OCI-M2 (cell line): ENCODE results near the gene HACD1.

Experiments
- DNase-seq: peaks from one replicate; lab custom pipeline; 2025; ENCODE audit not compliant: unreplicated experiment; lab: John Stamatoyannopoulos, UW

HACD1 gene, protein sequence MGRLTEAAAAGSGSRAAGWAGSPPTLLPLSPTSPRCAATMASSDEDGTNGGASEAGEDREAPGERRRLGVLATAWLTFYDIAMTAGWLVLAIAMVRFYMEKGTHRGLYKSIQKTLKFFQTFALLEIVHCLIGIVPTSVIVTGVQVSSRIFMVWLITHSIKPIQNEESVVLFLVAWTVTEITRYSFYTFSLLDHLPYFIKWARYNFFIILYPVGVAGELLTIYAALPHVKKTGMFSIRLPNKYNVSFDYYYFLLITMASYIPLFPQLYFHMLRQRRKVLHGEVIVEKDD

GRCh38 chr10:17617031-17617911 is at the start of gene HACD1:
Gene HACD1 (minus strand): TSS chr10:17617374. CDS start chr10:17617339, 35 bp downstream.
- DNase-seq: no peak

DNA sequence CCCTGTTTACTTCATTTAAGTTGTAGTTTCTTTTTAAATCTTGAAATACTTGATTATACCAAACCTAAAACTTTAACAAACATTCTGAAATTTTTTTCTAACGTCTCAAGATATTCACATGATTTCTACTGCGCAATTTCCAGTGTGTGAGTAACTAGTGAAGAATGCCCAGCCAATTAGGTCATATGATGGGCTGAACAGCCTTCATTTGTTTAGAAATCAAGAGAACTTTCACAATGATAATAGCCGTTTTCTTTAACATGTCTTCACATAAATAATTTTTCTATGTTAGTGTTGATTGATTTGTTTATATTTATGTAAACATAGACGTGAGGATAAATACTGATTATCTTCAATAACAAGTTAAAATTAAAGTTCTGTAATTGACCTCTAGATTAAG is 48.6 kb upstream of the HACD1 start:
- no peak for DNase-seq

GRCh38 chr10:17663450-17663849 is 46.3 kb upstream of the HACD1 start:
- no peak for DNase-seq

DNA sequence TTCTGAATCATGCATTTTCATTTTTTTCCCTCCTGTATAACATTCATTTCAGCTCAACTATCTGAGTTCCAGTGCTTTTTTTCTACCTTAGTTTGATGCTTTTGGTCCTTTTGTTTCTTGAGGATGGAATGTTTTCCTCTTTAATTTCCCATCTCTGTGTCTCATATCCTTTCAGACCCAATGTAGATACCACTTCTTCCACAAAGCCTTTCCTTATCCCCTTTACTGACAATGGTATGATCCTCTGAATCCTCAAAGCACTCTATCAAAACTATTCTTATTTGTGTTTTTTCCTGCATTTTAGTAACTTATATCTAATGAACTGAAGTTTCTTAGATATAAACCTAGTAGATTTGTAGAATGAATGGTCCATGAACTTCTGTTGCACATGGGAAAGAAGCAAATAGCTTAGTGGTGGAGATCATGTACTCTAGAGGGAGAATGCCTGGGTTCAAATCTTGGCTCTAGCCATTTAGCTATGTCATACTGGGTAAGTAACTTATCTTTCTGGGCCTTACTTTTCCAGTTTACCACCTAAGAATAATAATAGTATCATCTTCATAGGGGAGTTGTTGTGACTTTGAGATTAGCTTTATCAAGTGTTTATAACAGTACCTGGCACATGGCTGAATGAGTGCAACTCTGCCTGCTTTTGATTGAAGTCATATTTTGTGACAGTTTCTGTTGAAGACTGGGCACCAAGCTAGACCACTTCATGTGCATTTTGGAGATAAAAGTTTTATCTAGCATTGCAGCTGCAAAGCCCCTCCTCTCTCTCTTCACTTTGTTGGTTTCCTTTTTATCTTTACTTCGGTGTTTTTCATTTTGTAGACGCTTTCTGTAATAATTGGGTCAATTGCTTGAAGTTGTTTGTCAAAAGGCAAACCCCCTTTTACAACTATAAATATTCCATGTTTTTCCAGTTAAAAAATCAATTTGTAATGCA is 45.3 kb upstream of the HACD1 start:
- peak; percentile 95 for DNase-seq

- DNase-seq: no peak
Observed at GRCh38 chr10:17661510-17661909, 44.3 kb upstream of the HACD1 start.

DNA sequence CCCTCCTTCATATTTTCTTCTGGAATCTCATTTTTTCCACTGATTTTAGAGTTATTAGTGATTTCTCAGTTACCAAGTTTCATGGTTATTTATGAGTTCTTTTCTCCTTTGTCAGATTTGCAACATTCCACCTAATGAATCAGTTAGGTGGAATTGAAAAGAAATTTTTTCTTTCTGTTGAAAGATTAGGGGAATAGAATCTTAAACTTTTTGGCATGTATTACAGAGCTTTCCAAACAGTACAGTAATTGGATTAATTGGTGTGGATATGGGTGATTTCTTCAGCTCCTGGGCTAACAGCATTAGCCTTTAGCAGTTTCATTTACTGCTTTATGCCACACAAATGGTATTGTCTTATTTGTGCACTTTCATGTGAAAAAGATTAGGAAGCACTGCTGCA is 43.7 kb upstream of the HACD1 start:
- DNase-seq: no peak

DNA sequence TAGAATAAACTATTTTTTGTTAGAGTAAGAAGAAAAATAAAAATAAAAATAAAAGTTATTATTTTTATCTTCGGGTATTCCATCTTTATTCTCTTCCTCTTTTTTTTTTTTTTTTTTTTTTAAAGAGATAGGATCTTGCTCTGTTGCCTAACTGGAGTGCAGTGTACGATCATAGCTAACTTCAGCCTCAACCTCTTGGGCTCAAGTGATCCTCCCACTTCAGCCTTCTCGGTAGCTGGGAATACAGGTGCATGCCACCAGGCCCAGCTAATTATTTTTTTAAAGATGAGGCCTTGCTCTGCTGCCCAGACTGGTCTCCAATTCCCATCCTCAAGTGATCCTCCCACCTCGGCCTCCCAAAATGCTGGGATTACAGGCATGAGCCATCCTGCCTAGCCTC is 42.2 kb upstream of the HACD1 start:
- no peak for DNase-seq

GRCh38 chr10:17657103-17657500 is 39.9 kb upstream of the HACD1 start:
- no peak for DNase-seq

- no peak for DNase-seq
Observed at GRCh38 chr10:17655567-17656146, 38.5 kb upstream of the HACD1 start.

- no peak for DNase-seq
Observed at GRCh38 chr10:17655009-17655408, 37.8 kb upstream of the HACD1 start.

- no peak for DNase-seq
Observed at GRCh38 chr10:17652585-17652984, 35.4 kb upstream of the HACD1 start.

DNA sequence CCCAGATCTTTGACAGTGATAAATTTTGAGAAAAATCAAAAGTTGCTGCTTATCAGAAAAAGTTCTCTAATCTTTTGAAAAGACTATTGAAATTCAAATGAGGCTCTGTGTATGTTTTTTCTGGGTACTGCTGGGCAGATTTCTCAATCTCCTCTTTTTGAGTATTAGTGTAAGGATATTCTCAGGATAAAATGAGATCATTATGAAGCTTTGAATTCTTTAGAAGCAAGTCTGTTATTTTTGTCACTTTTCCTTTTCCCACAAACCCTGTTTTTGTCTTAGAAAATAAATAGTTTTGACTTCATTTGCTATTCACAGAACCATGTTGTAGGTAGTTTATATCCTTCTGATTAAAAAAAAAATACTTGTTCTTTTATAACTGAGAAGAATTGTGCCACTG is 34.7 kb upstream of the HACD1 start:
- no peak for DNase-seq

GRCh38 chr10:17650416-17650815 is 33.2 kb upstream of the HACD1 start:
- no peak for DNase-seq

DNA sequence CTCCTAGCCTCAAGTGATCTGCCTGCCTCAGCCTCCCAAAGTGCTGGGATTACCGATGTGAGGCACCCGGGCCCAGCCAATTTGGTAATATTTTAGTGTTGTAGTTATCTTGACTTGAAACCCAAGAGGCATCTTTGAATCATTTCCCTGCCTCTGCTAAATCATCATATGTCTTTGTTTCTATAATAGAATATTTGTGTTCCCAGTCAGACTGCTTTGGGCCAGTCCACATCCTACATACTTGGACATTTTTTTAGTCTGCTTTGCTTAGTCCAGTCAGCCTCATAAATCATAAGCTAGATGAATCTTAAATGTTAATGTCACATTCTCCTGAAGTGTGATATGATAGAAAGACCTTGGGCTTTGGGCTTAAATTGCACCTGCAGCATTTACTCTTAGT is 32.7 kb upstream of the HACD1 start:
- DNase-seq: no peak

DNA sequence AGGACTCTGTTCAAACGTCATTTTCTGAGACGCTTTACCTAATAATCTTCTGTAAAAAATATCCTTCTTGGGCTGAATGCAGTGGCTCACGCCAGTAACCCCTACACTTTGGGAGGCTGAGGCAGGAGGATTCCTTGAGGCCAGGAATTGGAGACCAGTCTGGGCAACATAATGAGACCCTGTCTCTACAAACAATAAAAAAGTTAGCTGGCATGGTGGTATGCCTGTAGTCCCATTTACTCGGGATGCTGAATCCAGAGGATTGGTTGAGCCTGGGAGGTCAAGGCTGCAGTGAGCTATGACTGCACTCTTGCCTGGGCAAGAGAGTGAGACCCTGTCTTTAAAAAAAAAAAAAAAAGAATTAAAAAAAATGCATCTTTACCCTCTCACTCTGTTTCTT is 31.9 kb upstream of the HACD1 start:
- DNase-seq: no peak

DNA sequence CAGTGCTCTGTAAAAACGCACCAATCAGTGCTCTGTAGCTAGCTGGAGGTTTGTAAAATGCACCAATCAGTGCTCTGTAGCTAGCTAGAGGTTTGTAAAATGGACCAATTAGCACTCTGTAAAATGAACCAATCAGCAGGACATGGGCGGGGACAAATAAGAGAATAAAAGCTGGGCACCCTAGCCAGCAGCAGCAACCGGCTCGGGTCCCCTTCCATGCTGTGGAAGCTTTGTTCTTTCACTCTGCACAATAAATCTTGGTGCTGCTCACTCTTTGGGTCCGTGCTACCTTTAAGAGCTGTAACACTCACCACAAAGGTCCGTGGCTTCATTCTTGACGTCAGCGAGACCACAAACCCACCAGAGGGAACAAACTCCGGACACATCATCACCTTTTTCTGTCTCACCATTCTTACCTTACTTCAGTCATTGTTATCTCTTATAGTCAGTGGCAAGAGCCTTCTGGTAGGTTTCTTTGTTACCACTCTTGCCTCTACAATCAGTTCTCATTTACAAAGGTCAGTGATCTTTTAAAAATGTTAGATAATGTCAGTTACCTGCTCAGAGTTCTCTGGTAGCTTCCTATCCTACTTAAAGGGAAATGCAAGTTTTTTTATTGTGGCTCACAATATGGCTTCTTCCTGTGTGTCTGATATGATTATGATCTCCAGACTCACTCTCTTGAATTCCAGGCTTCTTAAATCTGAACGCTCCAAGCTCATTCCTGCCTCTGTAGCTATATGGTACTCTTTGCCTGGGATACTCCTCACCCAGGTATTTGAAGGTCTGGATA is 31.3 kb upstream of the HACD1 start:
- DNase-seq: no peak

GRCh38 chr10:17647326-17647725 is 30.2 kb upstream of the HACD1 start:
- no peak for DNase-seq

DNA sequence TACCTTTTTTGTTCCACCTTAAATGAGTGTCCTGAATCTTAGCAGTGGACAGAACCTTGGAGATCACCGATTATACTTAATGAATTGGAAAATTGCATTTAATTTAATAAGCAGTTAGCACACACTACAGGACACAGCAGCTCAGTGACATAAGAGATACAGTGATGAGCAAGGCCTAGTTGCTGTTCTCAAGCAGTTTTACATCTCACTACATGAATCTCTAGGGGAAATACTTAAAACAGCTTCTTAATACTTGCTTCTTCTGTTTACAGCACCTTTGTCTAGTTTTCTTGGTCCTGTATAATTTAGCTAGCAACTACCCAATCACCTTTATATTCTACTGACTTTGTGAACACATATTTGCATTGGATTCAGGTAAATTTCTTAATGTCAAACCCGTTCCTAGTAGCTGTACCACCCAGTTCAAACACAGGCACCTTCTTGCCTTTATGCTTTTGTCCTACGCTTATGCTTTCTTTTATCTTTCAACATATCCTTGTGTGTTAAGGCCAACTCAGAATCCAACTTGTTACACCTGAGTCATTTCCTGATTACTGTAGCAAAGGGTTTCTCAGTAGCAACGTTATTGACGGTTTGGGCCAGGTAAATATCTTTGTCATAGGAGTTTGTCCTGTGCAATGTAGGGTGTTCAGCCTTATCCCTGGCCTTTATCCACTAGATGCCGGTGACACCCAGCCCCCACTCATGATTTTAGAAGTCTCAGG is 28.6 kb upstream of the HACD1 start:
- no peak for DNase-seq

- DNase-seq: no peak
Observed at GRCh38 chr10:17644485-17644943, 27.3 kb upstream of the HACD1 start.
